CD4-positive, alpha-beta T cell treated with Interleukin-4 for 4 hours (primary cell): ENCODE results near the gene ZNF341.

Experiments used
- DNase-seq: peaks from one replicate; pipeline ENCODE4 v3.0.0-alpha.2; 2020

ZNF341 gene

DNA sequence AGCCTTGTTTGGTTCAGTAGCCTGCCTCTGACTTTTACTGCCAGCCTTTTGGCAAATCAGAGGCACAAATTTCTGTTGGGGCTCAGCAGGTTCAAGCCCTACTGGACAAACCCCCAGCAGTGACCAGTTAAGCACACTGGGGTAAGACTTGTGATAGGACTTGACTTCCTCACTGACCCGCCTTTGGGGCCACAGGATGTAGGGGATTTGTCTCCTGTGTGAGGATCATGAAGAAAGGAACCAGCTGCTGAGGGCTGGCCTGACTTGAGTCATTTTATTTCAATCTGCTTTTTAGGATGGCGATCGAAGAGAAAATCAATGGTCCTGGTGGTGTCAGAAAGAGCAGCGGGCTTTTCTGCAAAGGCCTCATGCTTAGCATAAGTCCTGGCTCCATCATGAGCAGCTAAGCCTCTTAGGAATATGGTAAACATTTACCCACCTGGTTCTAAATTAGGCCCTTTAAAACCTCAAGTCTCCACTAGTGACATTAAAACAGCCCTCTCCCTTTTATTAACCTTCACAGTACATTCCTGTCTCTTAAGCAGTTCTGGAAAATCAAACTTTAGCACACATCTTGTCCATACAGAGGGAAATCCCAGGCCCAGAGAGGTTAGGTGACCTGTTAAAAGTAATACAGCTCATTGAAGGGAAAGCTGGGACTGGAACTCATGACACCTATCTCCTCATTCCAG lies 96.0 kb downstream of the ZNF341 start:
- no peak for DNase-seq

DNA sequence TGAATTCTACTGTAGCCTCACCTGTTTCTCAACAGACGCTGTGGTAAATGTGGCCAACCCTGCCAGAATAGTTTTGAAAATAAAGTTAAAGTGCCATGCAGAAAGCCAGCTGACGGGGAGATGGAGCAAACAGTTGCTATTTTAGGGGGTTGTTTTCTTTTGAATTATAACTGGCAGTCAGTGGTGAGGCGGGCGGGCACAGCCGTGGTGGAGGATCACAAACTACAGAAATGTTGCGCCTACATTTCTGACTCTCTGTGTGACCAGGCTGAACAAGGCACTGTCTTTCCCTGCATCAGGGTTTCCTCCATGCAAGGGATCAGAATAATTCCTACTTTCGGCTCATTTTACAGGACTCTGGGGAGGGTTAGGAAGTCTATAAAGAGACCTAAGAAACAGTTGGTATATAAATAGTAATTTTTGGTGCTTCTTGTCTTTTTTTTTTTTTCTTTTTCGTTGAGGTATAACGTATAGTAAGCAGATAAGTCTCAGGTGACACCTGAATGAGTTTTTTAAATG lies 96.6 kb downstream of the ZNF341 start:
- no peak for DNase-seq

DNA sequence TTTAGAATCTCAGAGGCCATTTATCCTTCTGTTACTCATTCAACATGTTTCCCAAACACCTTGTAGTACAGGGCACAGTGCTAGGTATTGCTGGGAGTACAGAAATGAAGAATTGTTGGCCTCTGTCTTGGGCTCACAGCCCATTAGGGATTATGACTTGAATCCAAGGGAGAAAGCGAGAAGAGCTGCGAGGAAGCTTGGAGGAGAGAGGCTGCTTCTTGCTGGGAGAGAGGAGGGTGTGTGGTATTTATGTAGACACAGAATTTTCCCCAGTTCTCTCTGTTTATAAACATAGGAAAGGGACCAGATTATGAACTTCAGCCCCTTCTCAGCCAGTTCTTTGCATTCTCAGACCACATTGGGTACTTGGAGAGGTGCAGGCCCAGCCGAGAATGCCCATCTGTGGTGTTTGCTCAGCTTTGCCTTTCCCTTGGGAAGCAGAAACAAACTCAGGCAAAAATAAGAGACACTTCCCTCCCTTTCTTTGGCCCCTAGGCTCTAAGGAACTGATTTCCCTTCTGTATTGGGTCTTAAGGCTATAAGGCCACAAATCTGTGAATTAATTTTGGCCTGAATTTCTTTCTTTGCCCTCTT lies 97.3 kb downstream of the ZNF341 start:
- DNase-seq = no peak

DNA sequence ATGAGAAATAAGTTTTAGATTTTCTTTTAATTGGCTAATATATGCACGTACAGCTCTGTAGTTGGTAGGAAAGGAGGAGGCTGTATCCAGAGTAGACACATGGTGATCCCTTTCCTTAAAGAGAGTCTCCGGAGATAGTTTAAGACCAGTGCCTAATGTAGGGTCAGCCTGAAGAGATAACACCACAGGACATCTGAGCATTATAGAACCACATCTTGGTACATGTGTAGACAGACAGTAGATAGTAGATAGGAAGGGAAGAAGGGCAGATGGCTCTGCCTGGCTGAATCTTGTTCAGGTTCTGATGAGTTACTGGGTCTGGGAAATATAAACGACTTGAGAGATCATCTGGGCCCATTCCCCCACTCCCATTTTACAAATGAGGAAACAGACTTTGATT lies 97.8 kb downstream of the ZNF341 start:
- no peak for DNase-seq

DNA sequence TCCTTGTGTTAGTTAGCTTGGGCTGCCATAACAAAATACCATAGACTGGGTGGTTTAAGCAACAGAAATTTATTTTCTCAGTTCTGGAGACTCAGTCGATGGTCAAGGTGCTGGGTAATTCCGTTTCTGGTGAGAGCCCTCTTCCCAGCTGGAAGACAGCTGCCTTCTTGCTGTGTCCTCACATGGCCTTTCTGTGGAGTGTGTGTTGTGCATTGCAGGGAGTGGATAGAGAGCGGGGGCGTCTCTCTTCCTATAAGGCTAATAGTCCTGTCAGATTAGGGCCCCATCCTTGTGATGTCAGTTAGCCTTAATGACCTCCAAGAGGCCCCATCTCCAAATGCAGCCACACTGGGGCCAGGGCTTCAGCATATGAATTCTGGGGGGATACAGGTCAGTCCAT lies 98.6 kb downstream of the ZNF341 start:
- no peak for DNase-seq

DNA sequence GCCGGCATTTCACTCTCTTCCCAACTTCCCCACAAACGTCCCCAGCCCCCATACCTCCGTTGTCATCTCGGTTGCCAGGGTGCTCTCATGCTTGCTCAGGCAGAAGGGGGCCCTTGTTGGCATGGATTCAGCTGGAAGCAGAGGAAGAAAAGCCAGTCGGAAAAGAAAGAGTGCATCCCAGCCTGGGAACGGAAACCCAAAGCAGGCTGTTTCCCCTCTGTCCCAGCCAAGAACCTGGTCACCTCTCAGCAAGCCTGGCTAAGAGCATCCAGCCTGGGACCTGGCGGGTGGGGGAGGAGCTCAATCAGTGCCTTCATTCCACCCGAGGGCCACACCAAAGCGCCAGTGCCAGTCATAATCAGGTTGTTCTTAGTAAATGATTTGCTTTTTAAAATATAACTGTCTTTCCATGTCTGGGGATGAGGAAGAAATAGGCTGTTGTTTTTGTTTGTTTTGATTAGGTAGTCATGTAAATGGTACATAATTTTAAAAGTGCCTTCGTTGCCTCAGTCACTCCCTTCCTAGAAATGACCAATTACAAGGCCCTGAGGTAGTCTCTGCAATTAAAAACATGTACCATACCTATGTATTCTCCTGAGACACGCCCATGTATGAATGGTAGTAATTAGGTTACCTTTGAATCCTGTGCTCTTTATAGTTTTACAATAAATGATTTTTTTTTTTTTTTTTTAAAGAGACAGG lies 100.5 kb downstream of the ZNF341 start:
- no peak for DNase-seq

DNA sequence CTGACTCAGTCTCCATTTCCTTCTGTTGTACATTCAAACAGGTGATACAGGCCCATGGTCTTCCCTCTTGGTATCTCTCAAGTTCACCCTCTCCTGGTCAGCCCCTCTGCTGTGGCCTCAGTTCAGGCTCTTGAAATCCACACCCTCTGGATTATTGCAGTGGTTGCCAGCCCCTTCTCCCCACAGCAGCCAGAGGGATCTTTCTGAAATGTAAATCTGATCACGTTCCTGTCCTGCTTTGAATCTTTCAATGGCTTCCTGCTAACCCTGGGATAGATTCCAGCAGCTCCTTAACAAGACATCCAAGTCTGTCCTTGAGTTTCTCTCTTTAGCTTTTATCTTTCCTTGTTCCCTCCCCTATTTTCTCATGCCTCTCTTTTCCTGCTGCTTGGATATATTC lies 101.5 kb downstream of the ZNF341 start:
- no peak for DNase-seq

DNA sequence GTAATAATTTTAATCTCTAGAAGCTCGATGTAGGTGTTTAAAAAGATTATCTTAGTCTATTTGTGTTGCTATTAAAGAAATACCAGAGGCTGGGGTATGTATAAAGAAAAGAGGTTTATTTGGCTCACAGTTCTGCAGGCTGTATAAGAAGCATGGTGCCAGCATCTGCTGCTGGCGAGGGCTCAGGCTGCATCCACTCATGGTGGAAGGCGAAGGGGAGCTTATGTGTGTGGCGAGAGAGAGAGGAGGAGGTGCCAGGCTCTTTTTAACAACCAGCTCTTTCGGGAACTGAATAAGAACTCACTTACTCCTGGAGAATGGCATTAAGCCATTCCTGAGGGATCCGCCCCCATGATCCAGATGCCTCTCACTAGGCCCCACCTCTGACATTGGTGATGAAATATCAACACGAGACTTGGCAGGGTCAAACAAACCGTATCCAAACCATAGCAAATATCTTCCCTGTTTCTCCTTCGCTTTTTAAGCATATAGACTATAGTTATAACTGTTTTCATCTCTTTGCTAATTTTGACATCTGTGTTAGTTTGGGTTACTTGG lies 103.9 kb downstream of the ZNF341 start:
- DNase-seq = no peak

DNA sequence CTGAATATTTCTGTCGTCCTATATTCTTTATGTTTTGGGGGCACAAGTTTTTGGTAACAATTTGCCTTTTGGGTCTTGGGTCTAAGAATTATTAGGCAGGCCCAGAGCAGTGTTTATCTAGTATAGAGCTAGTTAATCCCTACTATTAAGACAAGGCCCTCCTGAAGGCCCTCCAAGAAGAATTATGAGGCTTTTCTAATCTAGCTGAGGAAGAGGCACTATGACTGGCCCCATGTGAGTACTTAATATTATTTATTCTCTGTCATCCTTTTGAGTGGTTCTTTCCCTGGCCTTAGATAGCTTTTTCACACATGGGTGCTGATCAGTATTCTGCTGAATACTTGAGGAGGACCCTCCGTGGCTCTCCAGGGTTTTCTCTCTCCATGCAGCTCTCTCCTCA lies 104.5 kb downstream of the ZNF341 start:
- no peak for DNase-seq

DNA sequence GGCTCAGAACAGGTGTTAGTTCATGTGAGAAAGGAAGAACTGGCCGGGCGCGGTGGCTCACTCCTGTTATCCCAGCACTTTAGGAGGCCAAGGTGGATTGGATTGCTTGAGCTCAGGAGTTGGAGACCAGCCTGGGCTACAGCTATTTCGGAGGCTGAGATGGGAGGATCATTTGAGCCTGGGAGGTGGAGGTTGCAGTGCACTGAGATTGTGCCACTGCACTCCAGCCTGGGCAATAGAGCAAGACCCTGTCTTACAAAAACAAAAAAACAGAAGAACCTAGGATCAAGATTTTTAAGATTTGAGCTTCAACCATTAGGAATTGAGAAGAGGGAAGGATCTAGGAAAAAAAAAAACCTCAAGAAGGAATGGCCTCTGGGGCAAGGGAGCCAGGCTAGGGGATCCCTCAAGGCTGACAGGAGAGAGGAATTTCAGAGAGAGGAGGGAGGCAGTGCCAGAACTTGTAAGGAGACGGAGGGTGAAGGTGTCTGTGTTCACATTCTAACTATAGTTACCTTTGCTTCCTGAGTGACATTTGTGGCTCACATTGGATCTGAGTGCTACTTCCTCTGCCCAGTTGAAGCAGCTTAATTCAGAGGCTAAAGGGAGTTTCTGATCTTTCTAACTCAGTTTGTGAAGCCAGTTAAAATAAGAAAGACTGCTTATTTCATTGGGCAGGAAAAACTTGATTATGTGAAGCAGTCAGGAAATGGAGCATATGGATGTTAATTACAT lies 105.5 kb downstream of the ZNF341 start:
- DNase-seq = no peak

DNA sequence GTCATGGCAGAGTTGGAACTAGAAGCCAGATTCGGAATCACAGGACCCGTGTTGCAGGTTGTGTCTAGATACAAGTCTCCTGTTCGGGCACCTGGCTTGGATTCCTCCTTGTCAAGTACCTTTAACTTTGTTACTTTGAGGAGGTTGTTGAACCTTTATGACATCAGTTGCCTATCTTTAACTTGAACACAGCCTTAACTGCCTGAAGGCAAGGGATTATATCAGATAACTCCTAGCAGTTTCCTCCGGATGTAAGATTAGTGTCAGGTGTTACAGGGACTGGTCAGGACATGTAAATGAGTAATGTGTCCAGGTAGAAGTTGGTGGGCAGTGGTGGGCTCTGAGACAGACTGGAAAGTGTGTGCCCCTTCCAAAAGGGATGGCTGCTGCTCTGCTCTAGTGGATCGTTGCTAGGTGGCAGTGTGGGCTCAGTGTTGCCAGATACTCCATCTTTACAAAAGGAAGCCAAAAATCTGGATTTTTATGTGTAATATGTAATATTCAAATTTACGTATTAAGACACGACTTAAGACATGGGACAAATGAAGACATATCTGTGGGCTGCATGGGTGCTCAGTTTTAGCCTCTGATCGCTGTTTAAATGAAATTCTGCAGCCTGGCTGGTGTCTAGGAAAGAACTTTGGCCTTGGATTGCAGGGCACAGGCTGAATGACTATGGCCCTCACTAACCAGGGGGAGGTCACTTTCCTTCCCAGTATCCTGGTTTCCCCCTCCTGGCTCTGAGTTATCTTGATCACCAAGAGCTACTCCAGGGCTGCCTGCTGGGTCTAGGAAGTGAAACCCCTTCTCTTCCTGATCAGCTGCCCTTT lies 106.5 kb downstream of the ZNF341 start:
- no peak for DNase-seq

DNA sequence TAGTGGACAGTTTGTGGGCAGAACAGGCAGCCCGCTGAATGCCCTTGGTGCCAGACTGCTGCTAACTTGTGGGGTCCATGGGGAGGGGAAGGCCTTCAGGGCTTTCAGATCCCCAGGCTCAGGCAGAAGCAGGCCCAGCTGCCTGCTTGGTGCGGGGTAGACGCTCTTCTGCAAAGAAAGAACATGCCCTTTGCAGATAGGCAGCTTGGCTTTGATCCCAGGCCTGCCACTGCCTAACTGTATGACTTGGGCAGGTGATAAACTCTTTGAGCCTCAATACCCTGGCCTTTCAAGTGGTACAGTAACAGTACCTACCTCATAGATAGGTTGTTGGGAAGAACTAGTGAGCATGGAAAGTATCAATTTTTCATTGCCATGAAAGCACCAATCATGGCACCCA lies 107.8 kb downstream of the ZNF341 start:
- no peak for DNase-seq

DNA sequence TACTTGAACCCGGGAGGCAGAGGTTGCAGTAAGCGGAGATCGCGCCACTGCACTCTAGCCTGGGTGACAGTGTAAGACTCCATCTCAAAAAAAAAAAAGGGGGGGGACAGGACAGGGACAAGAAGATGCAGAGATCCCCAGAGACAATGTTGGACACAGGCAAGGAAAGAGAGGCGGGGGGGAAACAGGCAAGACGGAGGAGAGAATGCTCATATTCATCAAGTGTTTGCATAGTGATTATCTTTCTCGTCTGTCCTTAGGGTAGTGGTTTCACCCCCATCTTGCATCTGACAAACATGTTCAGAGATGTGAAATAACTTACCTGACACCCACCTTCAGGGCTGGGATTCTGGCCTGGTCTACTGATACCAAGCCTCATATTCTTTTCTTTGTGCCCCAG lies 108.4 kb downstream of the ZNF341 start:
- DNase-seq = no peak

DNA sequence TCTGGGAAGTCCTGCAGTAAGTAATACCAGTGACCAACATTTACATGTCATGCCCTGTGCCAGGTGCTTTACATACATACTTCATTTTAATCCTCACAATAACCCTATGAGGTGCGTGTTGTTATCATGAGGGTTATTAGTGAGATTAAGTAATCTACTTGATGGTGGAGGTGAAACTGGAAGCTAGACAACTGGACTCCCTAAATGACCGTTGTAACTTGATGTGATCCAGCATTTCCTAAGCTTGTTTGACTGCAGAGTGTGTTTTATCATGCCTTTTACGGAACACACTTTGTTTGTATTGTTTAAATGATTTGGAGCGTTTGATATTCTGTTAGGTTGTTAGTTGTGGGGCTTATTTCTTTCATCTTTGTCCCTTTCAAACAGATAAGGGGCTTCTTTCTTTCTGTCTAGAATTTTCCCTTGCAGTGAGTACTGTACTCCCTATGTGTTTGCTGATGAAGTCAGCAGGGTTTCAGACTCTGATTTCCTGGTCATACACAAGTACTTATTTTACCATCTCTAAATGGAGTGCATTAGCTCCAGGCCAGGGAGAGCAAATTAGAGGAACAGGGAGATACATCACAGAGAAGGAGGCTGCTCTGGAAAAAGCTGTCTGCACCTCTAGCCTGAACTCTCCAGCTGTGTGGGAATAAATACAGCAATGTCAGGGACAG lies 109.1 kb downstream of the ZNF341 start:
- no peak for DNase-seq

DNA sequence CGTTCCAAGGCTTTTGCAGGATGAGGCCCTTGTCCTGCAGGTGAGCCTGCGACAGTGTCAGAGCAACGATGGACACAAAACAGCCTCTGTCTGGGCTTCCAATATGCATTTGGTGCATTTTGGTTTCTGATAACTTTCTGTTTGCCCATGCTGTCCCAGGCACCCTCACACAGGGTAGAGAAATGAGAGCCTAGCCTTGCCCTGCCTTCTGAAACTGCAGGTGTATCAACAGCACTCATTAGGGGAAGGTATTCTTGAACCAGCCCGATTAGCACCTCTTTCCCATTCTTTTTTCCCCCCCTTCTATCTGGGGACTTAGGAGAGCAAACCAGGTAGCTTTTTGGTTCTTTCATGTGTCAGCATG lies 109.6 kb downstream of the ZNF341 start:
- no peak for DNase-seq
